A673 (cell line): Measurements from ENCODE around the gene RNF123. TPM values are rescaled to one million over a fixed set of nuclear protein-coding genes. Genes with fewer than 3 reads are reported as not detected.
"Not testable (repeated sequence)": the region's sequence is repeated elsewhere in the genome, so short reads cannot be mapped to it uniquely, and the experiment has no call there.

Experiments used
- BruUV-seq: library from RNA; stranded (reverse); fragments of 400-500 nt; replicated peaks from 2 replicates; lab custom pipeline; 2021; lab: Mats Ljungman, UMichigan
- CTCF ChIA-PET: fragments of 300-600 bp; sonication (Branson Sonifier 250); formaldehyde crosslinking; loops from one replicate; lab custom pipeline; 2022; ENCODE audit warnings: antibody characterized with exemption; lab: Charles Lee
- POLR2A ChIA-PET: fragments of 300-600 bp; sonication (Branson Sonifier 250); formaldehyde crosslinking; loops from one replicate; lab custom pipeline; 2022; ENCODE audit warnings: antibody characterized with exemption; ENCODE audit not compliant: low non-redundant PET; lab: Charles Lee
- DNase-seq: peaks from one replicate; pipeline ENCODE4 v3.0.0-alpha.2; 2015; ENCODE audit warnings: low spot score
- H3K27ac ChIP-seq: fragments of 200-600 bp; sonication (generic); 2 replicates; pipeline ENCODE4 v1.5.1; 2016; ENCODE audit warnings: mixed run types, low read depth, mild to moderate bottlenecking, mixed read lengths, antibody characterized with exemption, low read length; ENCODE audit not compliant: poor library complexity, severe bottlenecking
- H3K27me3 ChIP-seq: fragments of 200-600 bp; sonication (generic); replicated peaks from 2 replicates; pipeline ENCODE4 v1.6.1; 2017; ENCODE audit warnings: mixed run types, low read depth, mild to moderate bottlenecking, mixed read lengths, antibody characterized with exemption, low read length; ENCODE audit not compliant: insufficient read depth, poor library complexity
- H3K36me3 ChIP-seq: fragments of 200-600 bp; sonication (generic); 2 replicates; pipeline ENCODE4 v1.6.1; 2016; ENCODE audit warnings: mixed run types, mild to moderate bottlenecking, mixed read lengths, antibody characterized with exemption, low read length; ENCODE audit not compliant: insufficient read depth, poor library complexity, severe bottlenecking
- H3K4me1 ChIP-seq: fragments of 200-600 bp; sonication (generic); 2 replicates; pipeline ENCODE4 v1.6.1; 2017; ENCODE audit warnings: mixed run types, mild to moderate bottlenecking, mixed read lengths, antibody characterized with exemption, low read length; ENCODE audit not compliant: insufficient read depth, poor library complexity, severe bottlenecking
- H3K4me3 ChIP-seq: fragments of 200-600 bp; sonication (generic); 2 replicates; pipeline ENCODE4 v1.5.1; 2016; ENCODE audit warnings: low read depth, mixed run types, mild to moderate bottlenecking, mixed read lengths, low read length; ENCODE audit not compliant: poor library complexity, severe bottlenecking
- H3K9me3 ChIP-seq: fragments of 200-600 bp; sonication (generic); 2 replicates; pipeline ENCODE4 v1.6.1; 2016; ENCODE audit warnings: mixed run types, low read depth, mild to moderate bottlenecking, mixed read lengths, antibody characterized with exemption, low read length; ENCODE audit not compliant: poor library complexity, severe bottlenecking
- CTCF ChIP-seq: fragments of 300-800, 200-600 bp; sonication (generic); conservative IDR thresholded peaks from 2 replicates; pipeline ENCODE4 v1.5.1; 2017; ENCODE audit warnings: low read depth, mild to moderate bottlenecking, antibody characterized with exemption, low read length, moderate library complexity, mixed read lengths
- EZH2 ChIP-seq: fragments of 200-600 bp; sonication (generic); IDR thresholded peaks from 2 replicates; pipeline ENCODE4 v1.6.1; 2017; ENCODE audit warnings: borderline replicate concordance, low read depth, mild to moderate bottlenecking, mixed read lengths, antibody characterized with exemption, low read length; ENCODE audit not compliant: poor library complexity, severe bottlenecking
- intact Hi-C: fragments of 100-400 bp; cut with micrococcal nuclease; formaldehyde crosslinking; loops from one replicate; pipeline ENCODE4 v1.10.0; 2022; ENCODE audit not compliant: unreplicated experiment
- total RNA-seq: library from RNA; stranded (reverse); gene quantifications from 2 replicates; pipeline ENCODE4 v1.2.3, GENCODE V29; 2021

RNF123 gene
- total RNA-seq, 1 experiment from 2014 or later = 31.5 TPM

DNA sequence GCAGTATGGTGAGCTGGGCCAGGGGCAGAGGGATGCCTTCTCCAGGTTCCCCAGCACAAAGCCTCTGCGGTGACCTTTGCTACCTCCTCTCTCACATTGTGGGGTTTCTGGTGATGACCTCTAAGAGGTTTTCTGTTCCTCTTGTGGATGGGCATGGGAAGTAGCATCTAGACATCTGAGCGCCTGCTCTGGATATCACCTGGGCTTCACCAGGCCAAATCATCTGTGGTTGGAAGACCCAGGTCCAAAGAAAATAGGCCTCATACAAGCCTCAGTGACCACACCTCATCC lies 8.2 kb upstream of the RNF123 start:
- TF ChIP-seq CTCF = no peak
- TF ChIP-seq EZH2 = no peak
- no TSS peak for BruUV-seq
- no peak overlapping the region for H3K27ac ChIP-seq
- peaks cover 1% of the 10 kb centered on the region for H3K36me3 ChIP-seq
- no peak for DNase-seq
- no peaks in the 10 kb centered on the region for H3K4me1 ChIP-seq
- no peaks in the 10 kb centered on the region for H3K9me3 ChIP-seq
- intact Hi-C loops = no loop called here
- ChIA-PET POLR2A (no interaction called here), CTCF (no interaction called here)
- H3K27me3 ChIP-seq = no peaks in the 10 kb centered on the region
- no peak overlapping the region for H3K4me3 ChIP-seq

DNA sequence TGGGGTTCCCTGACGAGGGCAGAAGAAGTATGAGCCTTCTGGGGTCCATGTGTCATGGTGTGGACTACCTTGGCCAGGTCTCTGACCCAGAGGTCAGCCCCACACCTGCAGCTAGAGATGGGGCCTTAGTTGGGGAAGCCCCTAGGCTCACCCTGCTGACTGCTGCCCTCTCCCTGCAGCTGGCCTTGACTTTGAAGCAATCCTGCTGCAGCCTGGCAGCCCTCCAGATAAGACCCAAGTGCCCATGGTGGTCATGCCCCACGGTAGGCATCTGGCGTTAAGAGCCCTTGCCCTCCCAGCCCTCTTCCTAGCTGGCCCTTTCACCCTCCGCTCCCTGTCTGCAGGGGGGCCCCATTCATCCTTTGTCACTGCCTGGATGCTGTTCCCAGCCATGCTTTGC lies 7.8 kb upstream of the RNF123 start:
- CTCF ChIA-PET = no interaction called here
- Histone ChIP-seq H3K4me3 (no peak overlapping the region), H3K27ac (no peak overlapping the region), H3K27me3 (no peaks in the 10 kb centered on the region), H3K36me3 (no peaks in the 10 kb centered on the region), H3K9me3 (no peaks in the 10 kb centered on the region), H3K4me1 (no peaks in the 10 kb centered on the region)
- BruUV-seq = no TSS peak
- POLR2A ChIA-PET = no interaction called here
- intact Hi-C loops = no loop called here
- TF ChIP-seq CTCF (no peak), EZH2 (no peak)
- no peak for DNase-seq

- TF ChIP-seq CTCF (no peak), EZH2 (no peak)
- no peak overlapping the region for H3K4me3 ChIP-seq
- BruUV-seq = TSS peak; percentile 25
- DNase-seq = no peak
- no peaks in the 10 kb centered on the region for H3K9me3 ChIP-seq
- ChIA-PET CTCF (no interaction called here), POLR2A (no interaction called here)
- no peaks in the 10 kb centered on the region for H3K4me1 ChIP-seq
- no peaks in the 10 kb centered on the region for H3K27me3 ChIP-seq
- H3K36me3 ChIP-seq = no peaks in the 10 kb centered on the region
- H3K27ac ChIP-seq = no peak overlapping the region
- intact Hi-C loops = no loop called here
Observed at GRCh38 chr3:49683162-49683561, 6.2 kb upstream of the RNF123 start.

GRCh38 chr3:49684453-49684852 lies 4.9 kb upstream of the RNF123 start:
- H3K4me3 ChIP-seq, H3K9me3 ChIP-seq, H3K27ac ChIP-seq, BruUV-seq, H3K4me1 ChIP-seq, H3K36me3 ChIP-seq, DNase-seq, intact Hi-C loops, H3K27me3 ChIP-seq, POLR2A ChIA-PET, CTCF ChIA-PET: not testable (repeated sequence)

DNA sequence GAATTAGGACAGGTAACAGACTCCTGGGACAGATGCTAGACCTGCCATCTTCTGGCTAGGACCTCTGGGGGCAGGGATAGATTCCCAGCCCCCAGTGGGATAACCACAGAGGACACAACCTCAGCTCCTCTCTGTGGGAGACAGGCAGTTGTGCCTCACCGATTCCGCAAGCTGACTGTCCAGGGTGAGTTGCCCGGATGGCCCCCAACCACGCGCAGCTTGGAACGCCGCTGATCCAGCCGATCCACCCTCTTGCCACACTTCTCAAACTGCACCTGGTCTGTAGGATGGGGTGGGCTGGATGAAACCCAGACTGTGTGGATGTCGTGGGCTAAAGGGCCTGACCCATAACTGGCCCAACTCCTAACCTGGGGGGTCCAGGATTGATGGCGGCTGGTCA lies 4.3 kb upstream of the RNF123 start:
- H3K27ac ChIP-seq, BruUV-seq, H3K4me3 ChIP-seq, CTCF ChIA-PET, POLR2A ChIA-PET, H3K4me1 ChIP-seq, DNase-seq, H3K27me3 ChIP-seq, H3K9me3 ChIP-seq, H3K36me3 ChIP-seq, intact Hi-C loops: not testable (repeated sequence)

GRCh38 chr3:49685846-49686245 lies 3.5 kb upstream of the RNF123 start:
- H3K9me3 ChIP-seq, H3K4me1 ChIP-seq, POLR2A ChIA-PET, intact Hi-C loops, BruUV-seq, H3K36me3 ChIP-seq, H3K27me3 ChIP-seq, CTCF ChIA-PET, H3K27ac ChIP-seq, DNase-seq, H3K4me3 ChIP-seq: not testable (repeated sequence)
